OCI-LY7 (cell line): ENCODE results near the gene FST.

ENCODE experiments used
- EZH2phosphoT487 ChIP-seq: fragments of 200-600 bp; sonication (generic); IDR thresholded peaks from 2 replicates; pipeline ENCODE4 v1.6.1; 2018; ENCODE audit warnings: low read depth, borderline replicate concordance, mild to moderate bottlenecking, mixed run types, antibody characterized with exemption, low read length, moderate library complexity, mixed read lengths
- TF ChIP-seq, protein P1 (sequence below): fragments of 200-600 bp; sonication (generic); conservative IDR thresholded peaks from 2 replicates; pipeline ENCODE4 v1.5.1; 2014; ENCODE audit warnings: mild to moderate bottlenecking, antibody characterized with exemption, low read length, moderate library complexity, mixed read lengths

DNA sequence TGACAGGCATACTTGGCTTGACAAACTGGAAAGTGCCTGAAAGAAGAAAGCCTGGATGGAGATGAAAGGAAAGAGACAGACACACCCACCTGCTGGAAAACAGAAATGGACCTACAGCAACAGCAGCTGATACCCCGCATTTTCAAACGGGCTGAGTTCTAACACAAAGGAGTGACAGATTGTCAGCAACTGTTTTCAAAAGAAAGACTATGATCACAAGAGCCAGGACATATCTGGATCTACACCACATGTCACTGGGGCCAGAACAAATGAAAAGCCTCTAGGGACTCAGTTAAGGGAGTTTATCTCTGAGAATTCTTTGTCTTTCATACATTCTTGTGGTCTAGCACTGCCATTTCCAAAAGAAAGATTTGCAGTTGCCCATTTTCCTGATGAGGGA, 24.1 kb upstream of the FST start:
- TF ChIP-seq, protein P1, sequence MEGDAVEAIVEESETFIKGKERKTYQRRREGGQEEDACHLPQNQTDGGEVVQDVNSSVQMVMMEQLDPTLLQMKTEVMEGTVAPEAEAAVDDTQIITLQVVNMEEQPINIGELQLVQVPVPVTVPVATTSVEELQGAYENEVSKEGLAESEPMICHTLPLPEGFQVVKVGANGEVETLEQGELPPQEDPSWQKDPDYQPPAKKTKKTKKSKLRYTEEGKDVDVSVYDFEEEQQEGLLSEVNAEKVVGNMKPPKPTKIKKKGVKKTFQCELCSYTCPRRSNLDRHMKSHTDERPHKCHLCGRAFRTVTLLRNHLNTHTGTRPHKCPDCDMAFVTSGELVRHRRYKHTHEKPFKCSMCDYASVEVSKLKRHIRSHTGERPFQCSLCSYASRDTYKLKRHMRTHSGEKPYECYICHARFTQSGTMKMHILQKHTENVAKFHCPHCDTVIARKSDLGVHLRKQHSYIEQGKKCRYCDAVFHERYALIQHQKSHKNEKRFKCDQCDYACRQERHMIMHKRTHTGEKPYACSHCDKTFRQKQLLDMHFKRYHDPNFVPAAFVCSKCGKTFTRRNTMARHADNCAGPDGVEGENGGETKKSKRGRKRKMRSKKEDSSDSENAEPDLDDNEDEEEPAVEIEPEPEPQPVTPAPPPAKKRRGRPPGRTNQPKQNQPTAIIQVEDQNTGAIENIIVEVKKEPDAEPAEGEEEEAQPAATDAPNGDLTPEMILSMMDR: no peak
- TF ChIP-seq EZH2phosphoT487: no peak
